Neuronal stem cell (in vitro differentiated cells): ENCODE data around the gene CSMD2.

Source experiments
- DNase-seq: peaks from one replicate; pipeline ENCODE4 v3.0.0-alpha.2; 2013; ENCODE audit warnings: low spot score
- H2AFZ ChIP-seq: one replicate; pipeline ENCODE4 v1.6.1; 2013; ENCODE audit warnings: mild to moderate bottlenecking, low read length, inconsistent platforms
- H2AK5ac ChIP-seq: 2 replicates; pipeline ENCODE4 v1.6.1; 2013; ENCODE audit warnings: low read depth, mild to moderate bottlenecking, inconsistent platforms, low read length, moderate library complexity, mixed read lengths
- H2BK120ac ChIP-seq: 2 replicates; pipeline ENCODE4 v1.6.1; 2013; ENCODE audit warnings: low read depth, mild to moderate bottlenecking, inconsistent platforms, low read length, moderate library complexity, mixed read lengths
- H2BK12ac ChIP-seq: one replicate; pipeline ENCODE4 v1.6.1; 2013; ENCODE audit warnings: low read length, inconsistent platforms
- H2BK15ac ChIP-seq: 2 replicates; pipeline ENCODE4 v1.6.1; 2013; ENCODE audit warnings: mild to moderate bottlenecking, low read length, inconsistent platforms, mixed read lengths
- H2BK5ac ChIP-seq: one replicate; pipeline ENCODE4 v1.6.1; 2013; ENCODE audit warnings: inconsistent platforms, mild to moderate bottlenecking, low read length, moderate library complexity
- H3K14ac ChIP-seq: one replicate; pipeline ENCODE4 v1.6.1; 2013; ENCODE audit warnings: low read length, inconsistent platforms
- H3K18ac ChIP-seq: 2 replicates; pipeline ENCODE4 v1.6.1; 2013; ENCODE audit warnings: low read length, inconsistent platforms
- H3K23ac ChIP-seq: 2 replicates; pipeline ENCODE4 v1.6.1; 2013; ENCODE audit warnings: low read depth, mild to moderate bottlenecking, mixed read lengths, low read length, inconsistent platforms; ENCODE audit not compliant: poor library complexity
- H3K27ac ChIP-seq: replicated peaks from 3 replicates; pipeline ENCODE4 v1.5.1; 2013; ENCODE audit warnings: low read length, inconsistent platforms
- H3K27me3 ChIP-seq, 3 experiments: 2 replicates each; pipeline ENCODE4 v1.6.1; 2013; ENCODE audit warnings: low read length in 3 of 3, mild to moderate bottlenecking in 2 of 3, inconsistent platforms in 1 of 3, low read depth in 1 of 3, mixed read lengths in 1 of 3, moderate library complexity in 1 of 3; ENCODE audit not compliant: control insufficient read depth in 3 of 3, insufficient read depth in 3 of 3
- H3K36me3 ChIP-seq, 2 donors: replicated peaks in 1 of 2; 2 replicates each; pipeline ENCODE4 v1.6.1; 2013; ENCODE audit warnings: low read length in 2 of 2; ENCODE audit not compliant: control insufficient read depth in 2 of 2, insufficient read depth in 2 of 2
- H3K4ac ChIP-seq: 2 replicates; pipeline ENCODE4 v1.6.1; 2013; ENCODE audit warnings: inconsistent platforms, mild to moderate bottlenecking, low read length, moderate library complexity
- H3K4me1 ChIP-seq, 2 donors: 1 replicate in 1 of 2; 2 replicates in 1 of 2; pipeline ENCODE4 v1.6.1; 2013; ENCODE audit warnings: low read length in 2 of 2, low read depth in 1 of 2; ENCODE audit not compliant: control insufficient read depth in 2 of 2, insufficient read depth in 1 of 2
- H3K4me2 ChIP-seq: one replicate; pipeline ENCODE4 v1.6.1; 2013; ENCODE audit warnings: mild to moderate bottlenecking, low read length, inconsistent platforms; ENCODE audit not compliant: insufficient read depth, poor library complexity, severe bottlenecking
- H3K4me3 ChIP-seq, 2 donors: 2 replicates each; pipeline ENCODE4 v1.5.1; 2013; ENCODE audit warnings: low read length in 2 of 2, mild to moderate bottlenecking in 2 of 2, inconsistent platforms in 1 of 2, moderate library complexity in 1 of 2
- H3K79me1 ChIP-seq: one replicate; pipeline ENCODE4 v1.6.1; 2013; ENCODE audit warnings: low read depth, mild to moderate bottlenecking, inconsistent platforms, low read length, moderate library complexity
- H3K9ac ChIP-seq: one replicate; pipeline ENCODE4 v1.6.1; 2013; ENCODE audit warnings: mild to moderate bottlenecking, low read depth, low read length, inconsistent platforms; ENCODE audit not compliant: poor library complexity
- H3K9me3 ChIP-seq, 2 donors: replicated peaks in 1 of 2; 2 replicates each; pipeline versions ENCODE3 to v1.6.1; 2013; ENCODE audit warnings: low read length in 2 of 2, mild to moderate bottlenecking in 2 of 2, inconsistent platforms in 1 of 2, low read depth in 1 of 2, mixed read lengths in 1 of 2, moderate library complexity in 1 of 2; ENCODE audit not compliant: control insufficient read depth in 2 of 2, insufficient read depth in 1 of 2
- H4K8ac ChIP-seq: one replicate; pipeline ENCODE4 v1.6.1; 2013; ENCODE audit warnings: low read depth, mild to moderate bottlenecking, inconsistent platforms, low read length, moderate library complexity
- H4K91ac ChIP-seq: one replicate; pipeline ENCODE4 v1.6.1; 2013; ENCODE audit warnings: low read length, low read depth, mild to moderate bottlenecking, inconsistent platforms; ENCODE audit not compliant: poor library complexity
- WGBS, 2 donors: extraction: QIAGEN DNeasy Blood & Tissue Kit; methylation state at CpG; one replicate each; pipeline ENCODE4 v1.1.7; 2013; ENCODE audit warnings: missing lambda C conversion rate in 2 of 2, mixed read lengths in 1 of 2; ENCODE audit not compliant: insufficient read length in 2 of 2, insufficient replicate concordance in 1 of 2; ENCODE audit errors: extremely low coverage in 2 of 2; 5-methylcytosine and 5-hydroxymethylcytosine counted together

The CSMD2 gene

GRCh38 chr1:34125721-34126380 lies 39.2 kb downstream of the CSMD2 start:
- H4K8ac ChIP-seq: no peak overlapping the region
- WGBS, 2 donors: no CpG with 5 or more reads among the region's 5 CpGs
- H2BK5ac ChIP-seq: no peak overlapping the region

GRCh38 chr1:34122080-34122932 lies 42.7 kb downstream of the CSMD2 start:
- DNase-seq: no peak
- H3K4me3 ChIP-seq: no peak overlapping the region
- no peaks in the 10 kb centered on the region for H3K79me1 ChIP-seq

More at GRCh38 chr1:34125721-34126380, 39.2 kb downstream of the CSMD2 start:
- no peak overlapping the region for H3K14ac ChIP-seq
- H4K91ac ChIP-seq: no peak overlapping the region
- H3K27ac ChIP-seq: no peak overlapping the region
- peak overlapping the region; percentile 12 for H2BK15ac ChIP-seq
- H3K4me3 ChIP-seq: no peak overlapping the region
- peaks cover 0 to 4% (median 0%) of the 10 kb centered on the region in 3 experiments for H3K27me3 ChIP-seq
- no peak overlapping the region for H3K4me2 ChIP-seq
- no peak overlapping the region for H2AK5ac ChIP-seq
- H3K23ac ChIP-seq: no peak overlapping the region
- DNase-seq: no peak
- no peak overlapping the region for H2BK12ac ChIP-seq
- H3K9me3 ChIP-seq: no peaks in the 10 kb centered on the region
- H3K4me1 ChIP-seq: no peaks in the 10 kb centered on the region
- H3K36me3 ChIP-seq: no peaks in the 10 kb centered on the region
- no peak overlapping the region for H3K9ac ChIP-seq
- H2BK120ac ChIP-seq: no peak overlapping the region
- H3K79me1 ChIP-seq: no peaks in the 10 kb centered on the region
- H2AFZ ChIP-seq: no peak overlapping the region
- no peak overlapping the region for H3K18ac ChIP-seq
- H3K4ac ChIP-seq: no peak overlapping the region

GRCh38 chr1:34115233-34115632 lies 49.8 kb downstream of the CSMD2 start:
- WGBS, 2 donors: no CpG with 5 or more reads among the region's 1 CpG
- no peaks in the 10 kb centered on the region for H3K36me3 ChIP-seq

More at GRCh38 chr1:34122080-34122932, 42.7 kb downstream of the CSMD2 start:
- Histone ChIP-seq H2BK120ac (no peak overlapping the region), H3K4me2 (no peak overlapping the region), H3K18ac (no peak overlapping the region), H3K9me3 (no peaks in the 10 kb centered on the region), H3K4me1 (no peaks in the 10 kb centered on the region), H2BK12ac (no peak overlapping the region), H2AK5ac (no peak overlapping the region), H3K14ac (no peak overlapping the region), H3K36me3 (no peaks in the 10 kb centered on the region), H3K4ac (no peak overlapping the region), H2AFZ (no peak overlapping the region), H3K27me3 (peaks cover 0 to 4% (median 0%) of the 10 kb centered on the region in 3 experiments), H4K91ac (no peak overlapping the region), H4K8ac (no peak overlapping the region), H3K23ac (no peak overlapping the region), H3K9ac (no peak overlapping the region), H2BK15ac (no peak overlapping the region), H2BK5ac (no peak overlapping the region), H3K27ac (no peak overlapping the region)
- WGBS, 2 donors: no CpG with 5 or more reads among the region's 10 CpGs

GRCh38 chr1:34113887-34114286 lies 51.1 kb downstream of the CSMD2 start:
- H3K18ac ChIP-seq: no peak overlapping the region
- no peak overlapping the region for H2BK15ac ChIP-seq
- H4K8ac ChIP-seq: no peak overlapping the region
- no peak overlapping the region for H3K27ac ChIP-seq
- H3K4me2 ChIP-seq: no peak overlapping the region
- H3K36me3 ChIP-seq: no peaks in the 10 kb centered on the region
- H4K91ac ChIP-seq: no peak overlapping the region
- no peak overlapping the region for H2AK5ac ChIP-seq
- H3K9me3 ChIP-seq: no peaks in the 10 kb centered on the region
- no peak overlapping the region for H3K23ac ChIP-seq
- no peak overlapping the region for H2BK5ac ChIP-seq
- no peaks in the 10 kb centered on the region for H3K4me1 ChIP-seq
- no peak overlapping the region for H3K4me3 ChIP-seq
- no peak overlapping the region for H2AFZ ChIP-seq
- H2BK12ac ChIP-seq: no peak overlapping the region
- no peaks in the 10 kb centered on the region for H3K79me1 ChIP-seq
- no peak overlapping the region for H2BK120ac ChIP-seq
- DNase-seq: peak; percentile 20
- WGBS, 2 donors: no CpG with 5 or more reads among the region's 1 CpG
- H3K27me3 ChIP-seq: no peaks in the 10 kb centered on the region
- no peak overlapping the region for H3K9ac ChIP-seq
- H3K14ac ChIP-seq: no peak overlapping the region
- no peak overlapping the region for H3K4ac ChIP-seq

More at GRCh38 chr1:34115233-34115632, 49.8 kb downstream of the CSMD2 start:
- no peak overlapping the region for H3K23ac ChIP-seq
- no peak overlapping the region for H2AFZ ChIP-seq
- no peak overlapping the region for H4K91ac ChIP-seq
- no peak overlapping the region for H3K27ac ChIP-seq
- no peak overlapping the region for H3K9ac ChIP-seq
- H2BK5ac ChIP-seq: no peak overlapping the region
- no peaks in the 10 kb centered on the region for H3K79me1 ChIP-seq
- H3K4me2 ChIP-seq: no peak overlapping the region
- no peak overlapping the region for H3K4me3 ChIP-seq
- H3K9me3 ChIP-seq: no peaks in the 10 kb centered on the region
- no peak overlapping the region for H4K8ac ChIP-seq
- H3K4me1 ChIP-seq: no peaks in the 10 kb centered on the region
- H2BK12ac ChIP-seq: no peak overlapping the region
- H3K14ac ChIP-seq: no peak overlapping the region
- H2BK120ac ChIP-seq: no peak overlapping the region
- H3K27me3 ChIP-seq: no peaks in the 10 kb centered on the region
- H2BK15ac ChIP-seq: no peak overlapping the region
- no peak for DNase-seq
- H3K4ac ChIP-seq: no peak overlapping the region
- no peak overlapping the region for H2AK5ac ChIP-seq
- no peak overlapping the region for H3K18ac ChIP-seq
